Non-pigmented ciliary epithelial cell (primary cell): ENCODE measurements around the gene ESYT1.

ENCODE experiments used
- DNase-seq: peaks from one replicate; pipeline ENCODE4 v3.0.0-alpha.2; 2010; ENCODE audit warnings: low read depth

ESYT1 gene

DNA sequence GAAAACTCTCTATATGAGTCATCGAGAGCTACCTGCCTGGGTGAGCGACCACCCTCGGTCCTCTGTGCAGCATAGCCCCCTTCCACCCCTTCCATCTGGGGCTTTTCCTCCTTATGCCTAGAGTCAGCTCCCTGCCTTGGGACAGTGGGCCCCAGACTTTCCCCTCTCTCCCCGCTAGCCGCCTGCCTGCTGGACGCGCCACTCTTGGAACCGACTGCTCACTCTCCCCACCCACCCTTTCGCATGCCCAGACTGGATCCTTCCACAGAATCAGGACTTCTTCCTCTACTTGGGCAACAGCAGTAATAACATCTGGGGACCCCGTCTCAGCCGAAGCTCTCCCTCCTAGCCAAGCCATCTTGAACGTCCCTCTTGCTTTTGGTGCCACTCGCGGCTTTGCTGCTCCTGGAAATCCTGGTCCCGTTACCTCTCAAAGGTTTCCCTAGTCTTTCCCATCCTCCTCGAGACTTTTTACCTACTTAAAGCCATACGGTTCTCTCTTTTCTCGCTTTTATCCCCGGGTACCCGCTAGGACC, 671 bp downstream of the ESYT1 start:
- no peak for DNase-seq

DNA sequence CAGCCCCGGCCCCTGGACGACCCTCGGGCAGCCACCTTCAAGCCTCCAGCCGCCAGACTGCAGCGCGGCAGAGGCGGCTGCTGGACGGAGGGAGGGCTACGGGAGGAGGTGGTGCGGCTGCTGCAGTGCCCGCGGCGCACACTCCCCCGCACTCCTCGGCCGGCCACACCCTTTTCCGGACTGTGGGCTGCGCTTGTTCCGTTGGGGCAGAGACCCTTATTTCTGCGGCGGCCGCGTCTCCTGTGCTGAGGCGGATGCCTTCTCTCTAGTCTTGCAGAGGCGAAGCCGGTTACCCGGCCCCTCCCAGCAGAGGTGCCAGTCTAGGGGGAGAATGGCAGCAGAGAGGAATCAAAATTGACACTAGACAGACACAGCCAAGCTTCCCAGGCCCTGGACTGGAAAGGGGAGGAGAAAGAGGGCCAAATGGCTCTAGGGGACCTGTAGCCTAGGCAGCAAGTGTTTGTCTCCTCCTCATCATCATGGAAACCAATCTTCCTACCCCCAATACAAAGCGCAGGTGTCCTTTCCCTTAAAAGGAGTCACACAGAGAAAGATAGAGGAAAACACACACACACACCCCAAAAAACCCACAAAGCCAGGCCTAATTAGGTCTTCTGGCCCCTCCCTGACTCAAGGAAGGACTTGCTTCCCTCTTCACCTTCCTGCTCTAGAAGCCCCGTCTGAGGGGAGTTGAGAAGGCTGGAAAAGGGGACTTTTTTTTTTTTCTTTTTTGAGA, 1.3 kb downstream of the ESYT1 start:
- DNase-seq: no peak

DNA sequence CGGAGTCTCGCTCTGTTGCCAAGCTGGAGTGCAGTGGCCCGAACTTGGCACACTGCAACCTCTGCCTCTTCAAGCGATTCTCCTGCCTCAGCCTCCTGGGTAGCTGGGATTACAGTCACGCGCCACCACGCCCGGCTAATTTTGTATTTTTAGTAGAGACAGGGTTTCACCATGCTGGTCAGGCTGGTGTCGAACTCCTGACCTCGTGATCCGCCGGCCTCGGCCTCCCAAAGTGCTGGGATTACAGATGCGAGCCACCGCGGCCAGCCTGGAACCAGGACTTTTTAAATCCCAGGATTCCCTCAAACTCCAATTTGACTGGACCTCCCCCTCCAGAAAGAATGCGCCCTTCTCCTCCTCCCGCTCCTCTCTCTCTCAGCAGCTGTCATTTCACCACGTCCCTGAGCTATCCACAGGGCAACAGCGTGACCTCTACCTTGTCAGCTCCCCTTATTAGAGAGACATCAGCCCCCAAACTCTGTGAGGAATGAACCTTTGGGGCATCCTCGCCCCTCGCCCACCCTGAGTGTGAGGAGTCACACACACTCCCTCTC, 2.0 kb downstream of the ESYT1 start:
- no peak for DNase-seq

- DNase-seq: no peak
Measured at GRCh38 chr12:56130876-56131275, 2.8 kb downstream of the ESYT1 start.

DNA sequence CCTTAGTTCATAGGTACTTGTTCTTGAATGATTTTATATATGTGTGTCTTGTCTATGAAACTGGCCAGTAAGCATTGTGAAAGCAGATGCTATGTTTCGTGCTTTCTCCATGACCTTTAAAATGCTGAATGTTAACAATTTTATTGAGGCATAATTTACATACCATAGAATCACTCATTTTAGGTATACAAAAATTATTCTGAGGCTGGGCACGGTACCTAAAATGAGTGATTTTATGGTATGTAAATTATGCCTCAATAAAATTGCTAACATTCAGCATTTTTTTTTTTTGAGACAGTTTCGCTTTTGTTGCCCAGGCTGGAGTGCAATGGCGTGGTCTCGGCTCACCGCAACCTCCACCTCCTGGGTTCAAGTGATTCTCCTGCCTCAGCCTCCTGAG, 6.8 kb downstream of the ESYT1 start:
- DNase-seq: no peak

DNA sequence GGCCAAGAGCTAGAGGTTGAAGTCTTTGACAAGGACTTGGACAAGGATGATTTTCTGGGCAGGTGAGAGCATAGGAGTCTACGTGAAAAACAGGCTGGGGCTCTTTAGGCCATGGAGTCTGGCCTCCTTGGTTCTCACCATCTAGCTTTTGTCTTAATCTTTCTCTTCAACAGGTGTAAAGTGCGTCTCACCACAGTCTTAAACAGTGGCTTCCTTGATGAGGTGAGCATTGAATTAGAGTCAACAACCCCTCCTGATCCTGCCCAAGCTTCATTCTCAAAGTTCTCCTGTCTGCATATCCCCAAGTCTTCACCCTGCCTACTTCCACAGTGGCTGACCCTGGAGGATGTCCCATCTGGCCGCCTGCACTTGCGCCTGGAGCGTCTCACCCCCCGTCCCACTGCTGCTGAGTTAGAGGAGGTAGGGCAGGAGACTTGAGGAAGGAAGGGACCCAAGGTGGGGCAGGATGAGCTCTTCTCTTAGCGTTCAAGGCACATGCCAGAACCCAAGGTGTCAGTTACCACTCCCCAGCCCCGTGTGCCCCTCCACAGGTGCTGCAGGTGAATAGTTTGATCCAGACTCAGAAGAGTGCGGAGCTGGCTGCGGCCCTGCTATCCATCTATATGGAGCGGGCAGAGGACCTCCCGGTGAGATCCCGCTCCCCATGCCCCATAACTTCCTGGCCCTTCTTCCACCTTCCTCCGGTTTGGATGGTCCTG, 9.9 kb downstream of the ESYT1 start:
- no peak for DNase-seq

- DNase-seq: no peak
Measured at GRCh38 chr12:56141946-56142784, 14.1 kb downstream of the ESYT1 start.

GRCh38 chr12:56143217-56143616, 15.2 kb downstream of the ESYT1 start:
- no peak for DNase-seq

DNA sequence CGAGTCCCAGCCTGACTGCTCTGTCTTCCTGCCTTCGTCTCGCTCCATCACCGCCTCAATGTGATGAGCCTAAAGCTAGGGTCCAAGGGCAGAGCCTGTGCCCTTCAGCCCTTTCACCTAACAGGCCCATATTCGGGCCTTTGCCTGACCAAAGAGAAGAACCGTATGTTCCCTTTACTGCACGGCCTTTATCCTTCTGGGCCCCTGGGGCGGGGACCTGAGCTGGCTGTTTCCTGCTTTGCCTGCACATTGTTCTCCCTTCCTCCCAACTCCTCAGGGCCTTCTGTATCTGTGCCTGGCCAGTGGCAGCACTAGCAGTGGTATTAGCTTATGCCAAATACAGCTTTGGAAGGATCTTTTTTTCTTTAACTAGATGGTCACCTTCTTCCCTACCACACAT, 15.8 kb downstream of the ESYT1 start:
- DNase-seq: no peak

DNA sequence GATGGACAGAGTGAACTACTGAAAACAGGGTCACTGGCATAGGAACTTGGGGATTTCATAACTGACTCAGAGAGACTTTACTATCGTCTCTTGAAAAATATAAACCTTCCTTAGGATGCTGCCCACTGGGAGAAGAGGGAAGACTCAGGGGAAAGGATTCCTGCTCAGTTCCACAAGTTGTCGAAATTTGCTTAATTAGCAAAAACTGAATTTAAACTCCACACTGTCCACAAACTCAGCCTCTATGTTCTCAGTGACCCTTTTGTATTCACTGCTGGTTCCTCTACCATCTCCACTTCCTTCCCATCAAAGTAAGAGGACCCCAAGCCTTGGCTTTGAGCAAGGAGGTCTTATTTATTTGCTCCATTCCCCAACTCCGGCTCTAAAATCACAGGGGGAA, 17.1 kb downstream of the ESYT1 start:
- no peak for DNase-seq

DNA sequence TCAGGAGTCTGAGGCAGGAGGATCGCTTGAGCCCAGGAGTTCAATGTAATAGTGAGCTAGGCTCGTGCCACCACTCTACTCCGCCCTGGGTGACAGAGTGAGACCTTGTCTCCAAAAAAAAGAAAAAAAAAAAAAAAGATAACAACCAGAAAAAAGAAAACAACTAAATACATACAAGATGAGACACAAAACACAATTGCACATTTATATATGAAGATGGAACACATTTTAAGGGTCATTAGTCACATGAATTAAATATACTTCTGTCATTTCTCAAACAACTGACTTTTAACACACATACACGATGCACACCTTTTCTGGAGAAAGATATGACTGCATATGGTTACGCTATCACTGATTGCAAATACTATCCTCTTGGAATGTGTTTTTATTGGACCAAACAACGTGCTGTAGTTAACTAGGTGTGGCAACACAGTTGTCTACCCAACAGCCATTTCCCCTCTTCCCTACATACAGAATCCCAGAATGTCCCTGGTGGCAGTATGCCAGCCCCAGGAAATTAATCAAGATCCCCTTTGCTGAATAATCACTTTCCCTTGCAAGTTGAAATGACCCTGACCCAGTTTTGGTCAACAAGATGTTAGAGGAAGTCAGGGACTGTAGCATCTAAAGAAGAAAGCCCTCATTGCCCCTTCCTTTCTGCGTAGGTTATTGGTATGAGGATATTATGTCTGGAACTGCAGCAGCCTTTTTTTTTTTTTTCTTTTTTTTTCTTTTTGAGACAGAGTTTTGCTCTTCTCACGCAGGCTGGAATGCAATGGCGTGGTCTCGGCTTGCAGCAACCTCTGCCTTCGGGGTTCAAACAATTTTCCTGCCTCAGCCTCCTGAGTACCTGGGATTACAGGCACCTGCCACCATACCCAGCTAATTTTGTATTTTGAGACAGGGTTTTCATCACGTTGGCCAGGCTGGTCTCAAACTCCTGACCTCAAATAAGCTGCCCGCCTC, 18.7 kb downstream of the ESYT1 start:
- no peak for DNase-seq

GRCh38 chr12:56150563-56150962, 22.5 kb downstream of the ESYT1 start:
- DNase-seq: no peak

DNA sequence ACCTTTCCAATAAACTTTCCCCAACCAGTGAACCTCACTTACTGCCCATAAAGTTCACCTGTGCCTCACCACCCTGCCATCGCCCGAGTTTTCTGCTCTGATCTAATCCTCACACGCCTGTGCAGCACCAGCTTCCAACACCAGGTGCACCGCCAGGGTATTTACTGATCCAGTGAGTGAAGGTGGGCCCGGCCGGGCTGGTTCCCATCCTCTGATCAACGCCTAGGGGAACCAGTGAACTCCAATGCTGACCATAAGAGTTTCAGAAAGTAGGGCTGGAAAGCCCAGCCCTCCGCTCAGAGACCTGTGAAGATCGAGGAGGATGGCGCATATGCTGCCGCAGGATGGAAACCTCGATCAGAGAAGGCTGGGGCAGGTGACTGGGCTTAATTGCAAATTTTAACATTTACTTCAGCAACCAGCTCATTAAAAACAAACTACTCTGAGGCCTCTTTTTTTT, 23.6 kb downstream of the ESYT1 start:
- DNase-seq: no peak

GRCh38 chr12:56152132-56152755, 24.2 kb downstream of the ESYT1 start, which contains the start of gene MYL6B:
TSS of gene MYL6B (plus strand) at chr12:56152587. CDS start at chr12:56153919, 1,332 bp downstream.
- peak; percentile 58 for DNase-seq

DNA sequence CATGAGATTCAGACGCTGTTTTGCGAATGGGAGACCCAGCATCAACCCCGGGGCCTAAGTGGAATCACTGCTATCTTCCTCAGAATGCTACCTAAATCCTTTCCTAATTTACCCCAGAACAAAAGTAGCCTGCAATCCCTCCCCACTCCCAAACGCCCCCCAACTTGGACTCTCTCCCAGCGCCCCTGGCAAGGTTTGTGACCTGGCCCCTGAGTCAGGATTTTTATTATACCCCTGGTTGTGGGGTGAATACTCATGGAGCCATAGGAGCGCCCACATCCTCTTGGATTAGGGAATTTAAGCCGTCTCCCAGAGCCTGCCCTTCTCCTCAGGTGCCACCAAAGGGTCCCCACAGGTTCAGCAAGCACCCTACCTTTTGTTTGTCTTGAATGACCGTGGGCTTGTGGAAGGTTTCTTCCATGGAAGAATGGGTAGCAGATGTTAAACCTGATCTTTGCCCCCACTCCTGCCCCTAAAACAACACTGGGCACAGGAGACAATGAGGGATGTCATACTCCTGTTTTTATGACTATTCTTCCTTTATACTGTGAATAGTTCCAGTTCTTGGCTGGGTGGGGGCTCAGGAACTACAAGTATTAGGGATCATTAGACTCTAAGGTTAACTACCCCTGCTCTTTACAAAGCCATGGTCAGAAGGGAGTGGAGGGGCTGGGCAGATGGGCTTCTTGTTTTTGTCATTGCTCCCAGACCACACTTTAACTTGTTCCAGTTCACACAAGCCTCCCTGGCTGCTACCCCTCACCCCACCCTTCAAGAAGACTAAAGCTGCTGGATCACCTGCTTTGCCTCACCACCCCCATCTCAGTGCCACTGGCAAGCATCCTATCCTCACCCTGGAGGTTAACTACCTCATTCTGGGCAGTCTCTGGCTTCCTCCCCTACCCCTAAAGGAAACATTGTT, 24.9 kb downstream of the ESYT1 start:
- DNase-seq: no peak

DNA sequence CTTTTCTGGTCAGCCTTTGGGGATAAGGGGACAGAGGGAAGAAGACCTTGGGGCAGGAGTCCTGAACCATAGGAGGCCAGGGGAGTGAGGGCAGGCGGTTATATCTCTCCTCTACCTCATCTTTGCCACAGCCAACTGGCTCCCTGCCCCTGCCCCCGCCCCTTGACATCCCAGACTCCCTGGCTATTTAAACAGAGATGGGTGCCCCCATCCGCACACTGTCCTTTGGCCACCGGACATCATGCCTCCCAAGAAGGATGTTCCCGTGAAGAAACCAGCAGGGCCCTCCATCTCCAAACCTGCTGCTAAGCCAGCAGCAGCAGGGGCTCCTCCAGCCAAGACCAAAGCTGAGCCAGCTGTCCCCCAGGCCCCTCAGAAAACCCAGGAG, 25.6 kb downstream of the ESYT1 start:
- no peak for DNase-seq

- no peak for DNase-seq
Measured at GRCh38 chr12:56154246-56154771, 26.2 kb downstream of the ESYT1 start.

GRCh38 chr12:56154818-56155217, 26.8 kb downstream of the ESYT1 start:
- DNase-seq: no peak

DNA sequence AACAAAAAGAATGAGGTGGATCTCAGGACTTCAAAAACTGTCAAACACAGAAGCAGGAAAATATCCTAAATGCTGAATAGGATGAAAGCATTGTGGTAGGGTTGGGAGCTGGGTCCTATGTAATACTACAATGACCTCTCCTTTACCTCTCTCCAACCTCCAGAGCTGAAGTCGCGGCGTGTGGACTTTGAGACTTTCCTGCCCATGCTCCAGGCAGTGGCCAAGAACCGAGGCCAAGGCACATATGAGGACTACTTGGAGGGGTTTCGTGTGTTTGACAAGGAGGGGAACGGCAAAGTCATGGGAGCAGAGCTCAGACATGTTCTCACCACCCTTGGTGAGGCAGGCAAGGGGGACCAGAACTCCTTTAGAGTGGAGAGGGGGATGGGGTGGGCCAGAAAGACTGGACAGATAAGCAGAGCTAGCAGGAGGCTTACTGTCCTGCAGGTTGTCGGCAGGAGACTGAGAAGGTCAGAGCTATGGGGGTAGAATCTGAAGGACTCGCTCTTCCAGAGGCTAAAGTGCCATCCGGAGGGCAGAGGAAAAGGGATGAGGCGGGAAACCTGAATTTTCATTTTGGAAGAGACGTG, 27.3 kb downstream of the ESYT1 start:
- DNase-seq: no peak
